ENCODE data around the gene SULT4A1. TPM values are rescaled to one million over a fixed set of nuclear protein-coding genes. Genes with fewer than 3 reads are reported as not detected.

The SULT4A1 gene
- total RNA-seq, 2 experiments from 2014 or later, result not detected

DNA sequence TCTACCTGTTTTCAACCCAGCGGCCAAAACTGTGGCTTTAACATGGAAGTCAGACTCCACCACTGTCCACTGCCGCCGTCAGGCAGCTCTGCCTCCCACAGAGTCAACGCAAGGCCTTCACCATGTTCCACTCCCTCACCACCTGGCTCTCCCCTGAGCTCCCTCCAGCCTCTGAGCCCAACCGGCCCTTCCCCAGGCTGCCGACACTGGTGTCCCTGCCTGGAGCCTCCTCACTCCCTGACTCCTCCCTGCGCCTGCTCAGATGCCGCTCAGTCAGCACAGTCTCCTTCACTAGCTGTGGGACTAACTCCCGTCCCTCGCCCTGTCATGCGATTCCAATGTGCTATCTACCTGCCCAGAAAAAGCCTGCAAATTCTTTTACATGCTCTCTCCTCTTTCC, 16.3 kb downstream of the SULT4A1 start:
- H3K36me3 Mint-ChIP-seq, result no peaks in the 10 kb centered on the region
- no peaks in the 10 kb centered on the region for H3K4me1 Mint-ChIP-seq (ENCODE audit: low read depth)
- H3K9me3 Mint-ChIP-seq, result no peaks in the 10 kb centered on the region
- CTCF ChIA-PET, result no interaction called here
- POLR2A ChIA-PET, result no interaction called here
- DNase-seq, result no peak
- H3K4me3 Mint-ChIP-seq, result no peak overlapping the region
- peaks cover 13% of the 10 kb centered on the region for H3K27me3 Mint-ChIP-seq
- H3K27ac Mint-ChIP-seq, result no peak overlapping the region
- intact Hi-C loops (cut with micrococcal nuclease), result no loop called here

DNA sequence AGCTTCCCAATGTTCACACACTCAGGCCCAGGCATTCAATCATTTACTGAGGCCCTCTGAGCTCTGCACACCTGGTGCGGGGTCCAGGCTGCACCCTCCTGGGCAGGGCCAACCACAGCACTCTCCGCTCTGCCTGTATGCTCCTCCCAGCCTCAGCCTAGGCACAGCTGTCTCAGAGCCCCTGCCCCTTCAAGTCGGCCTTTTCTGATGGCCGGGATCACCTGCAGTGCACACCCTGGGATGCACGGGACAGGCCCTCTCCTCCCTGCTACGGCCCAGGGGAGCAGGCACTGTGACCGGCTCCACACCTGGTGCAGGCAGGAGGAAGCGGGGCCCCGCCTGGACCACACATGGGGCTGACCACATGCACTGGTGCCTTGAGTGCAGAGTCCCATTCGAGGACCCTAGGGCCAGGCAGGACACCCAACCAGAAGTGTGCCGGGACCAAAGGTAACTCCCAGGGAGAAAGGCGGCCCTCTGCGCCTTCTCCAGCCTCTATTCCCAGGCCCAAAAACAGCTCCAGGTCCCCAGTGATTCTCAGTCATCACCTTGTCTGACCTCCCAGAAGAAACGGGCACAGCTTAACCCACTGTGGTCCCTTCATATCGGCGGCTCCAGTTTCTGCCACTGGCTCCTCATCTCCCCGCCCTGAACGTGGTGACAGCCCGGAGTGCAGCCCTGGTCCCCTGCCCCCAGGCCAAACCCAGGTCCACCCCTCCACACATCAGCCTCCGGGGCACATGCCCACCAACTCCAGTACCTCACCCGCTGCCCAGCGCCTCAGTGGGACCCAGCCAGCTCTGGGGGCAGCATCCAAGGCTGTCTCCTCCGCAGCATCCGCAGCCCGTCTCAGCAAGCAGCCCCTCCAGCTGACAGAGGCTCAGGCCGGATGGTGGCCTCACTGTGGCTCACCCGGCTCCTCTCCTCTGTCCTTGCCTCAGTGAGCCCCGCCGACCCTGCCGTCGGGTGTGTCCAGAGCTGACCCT, 17.5 kb downstream of the SULT4A1 start:
- H3K36me3 Mint-ChIP-seq, result no peaks in the 10 kb centered on the region
- H3K4me3 Mint-ChIP-seq, result no peak overlapping the region
- DNase-seq, result no peak
- no peaks in the 10 kb centered on the region for H3K4me1 Mint-ChIP-seq (ENCODE audit: low read depth)
- no peak overlapping the region for H3K27ac Mint-ChIP-seq
- intact Hi-C loops (cut with micrococcal nuclease), result no loop called here
- POLR2A ChIA-PET, result no interaction called here
- no peaks in the 10 kb centered on the region for H3K9me3 Mint-ChIP-seq
- H3K27me3 Mint-ChIP-seq, result peaks cover 4% of the 10 kb centered on the region
- CTCF ChIA-PET, result interaction anchor here (0.6 kb wide), 1 partner anchor 25 kb away, joined by 3 read pairs; no protein-coding TSS in a partner anchor

DNA sequence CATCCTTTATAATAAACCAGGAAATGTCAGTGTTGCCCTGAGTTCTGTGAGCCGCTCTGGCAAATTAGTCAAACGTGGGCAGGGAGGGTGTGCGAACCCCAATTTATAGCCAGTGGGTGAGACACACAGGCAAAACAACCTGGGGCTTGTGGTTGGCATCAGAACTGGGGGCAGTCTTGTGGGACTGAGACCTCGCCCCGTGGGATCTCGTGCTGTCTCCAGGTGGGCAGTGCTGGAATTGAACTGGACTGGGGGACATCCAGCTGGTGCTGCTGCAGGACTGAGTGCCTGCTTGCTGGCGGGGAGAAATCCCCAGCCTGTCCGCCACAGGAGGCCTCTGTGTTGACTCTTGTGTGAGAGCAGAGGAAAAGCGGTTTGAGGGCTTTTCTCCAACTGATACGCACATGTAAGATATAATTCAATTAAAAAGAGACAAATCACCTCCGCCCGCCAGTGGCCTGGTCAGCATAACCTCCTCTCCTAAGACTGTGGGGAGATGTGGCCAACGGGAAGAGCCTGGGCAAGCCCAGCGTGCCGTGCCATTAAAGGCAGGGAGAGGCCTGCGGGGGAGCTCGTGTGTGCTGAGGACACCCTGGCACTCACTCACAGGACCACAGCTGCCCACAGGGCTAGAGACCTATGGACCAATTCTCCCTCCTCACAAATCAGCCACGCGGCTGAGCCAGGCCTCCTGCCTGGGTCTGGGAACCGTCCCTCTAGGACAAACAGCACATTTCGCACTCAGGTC, 18.4 kb downstream of the SULT4A1 start:
- CTCF ChIA-PET, result interaction anchor here (0.9 kb wide), 1 partner anchor 39 kb away, joined by 3 read pairs; no protein-coding TSS in a partner anchor

GRCh38 chr22:43841742-43842141, 20.6 kb downstream of the SULT4A1 start:
- no peaks in the 10 kb centered on the region for H3K9me3 Mint-ChIP-seq
- H3K4me3 Mint-ChIP-seq, result no peak overlapping the region
- H3K27me3 Mint-ChIP-seq, result no peaks in the 10 kb centered on the region
- no peaks in the 10 kb centered on the region for H3K4me1 Mint-ChIP-seq (ENCODE audit: low read depth)
- H3K27ac Mint-ChIP-seq, result no peak overlapping the region
- CTCF ChIA-PET, result no interaction called here
- no peak for DNase-seq
- intact Hi-C loops (cut with micrococcal nuclease), result no loop called here
- no peaks in the 10 kb centered on the region for H3K36me3 Mint-ChIP-seq
- POLR2A ChIA-PET, result no interaction called here

More for the DNA sequence above, 18.4 kb downstream of the SULT4A1 start:
- DNase-seq, result no peak
- Mint-ChIP-seq H3K27me3 (peaks cover 3% of the 10 kb centered on the region), H3K4me3 (no peak overlapping the region), H3K27ac (no peak overlapping the region), H3K36me3 (no peaks in the 10 kb centered on the region), H3K9me3 (no peaks in the 10 kb centered on the region), H3K4me1 (ENCODE audit: low read depth) (no peaks in the 10 kb centered on the region)
- intact Hi-C loops (cut with micrococcal nuclease), result no loop called here
- POLR2A ChIA-PET, result no interaction called here

GRCh38 chr22:43840851-43841250, 21.5 kb downstream of the SULT4A1 start:
- DNase-seq, result no peak
- Mint-ChIP-seq H3K27me3 (peaks cover under 1% of the 10 kb centered on the region), H3K4me3 (no peak overlapping the region), H3K36me3 (no peaks in the 10 kb centered on the region), H3K27ac (no peak overlapping the region), H3K9me3 (no peaks in the 10 kb centered on the region), H3K4me1 (ENCODE audit: low read depth) (no peaks in the 10 kb centered on the region)
- ChIA-PET POLR2A (no interaction called here), CTCF (no interaction called here)
- intact Hi-C loops (cut with micrococcal nuclease), result no loop called here

- intact Hi-C loops (cut with micrococcal nuclease), result no loop called here
- Mint-ChIP-seq H3K27me3 (peaks cover 4% of the 10 kb centered on the region), H3K4me1 (ENCODE audit: low read depth) (no peaks in the 10 kb centered on the region)
These were observed 21.9 kb downstream of the SULT4A1 start for GRCh38 chr22:43840431-43840830.

GRCh38 chr22:43839781-43840180, 22.5 kb downstream of the SULT4A1 start:
- intact Hi-C loops (cut with micrococcal nuclease), result no loop called here
- no peaks in the 10 kb centered on the region for H3K9me3 Mint-ChIP-seq
- no peak overlapping the region for H3K27ac Mint-ChIP-seq
- H3K4me3 Mint-ChIP-seq, result no peak overlapping the region
- DNase-seq, result no peak
- H3K36me3 Mint-ChIP-seq, result no peaks in the 10 kb centered on the region
- no peaks in the 10 kb centered on the region for H3K4me1 Mint-ChIP-seq (ENCODE audit: low read depth)
- ChIA-PET POLR2A (no interaction called here), CTCF (no interaction called here)
- peaks cover 9% of the 10 kb centered on the region for H3K27me3 Mint-ChIP-seq

More at GRCh38 chr22:43840431-43840830, 21.9 kb downstream of the SULT4A1 start:
- no peaks in the 10 kb centered on the region for H3K36me3 Mint-ChIP-seq
- no peaks in the 10 kb centered on the region for H3K9me3 Mint-ChIP-seq
- ChIA-PET POLR2A (no interaction called here), CTCF (no interaction called here)
- no peak overlapping the region for H3K4me3 Mint-ChIP-seq
- no peak overlapping the region for H3K27ac Mint-ChIP-seq
- DNase-seq, result no peak

GRCh38 chr22:43838571-43839307, 23.6 kb downstream of the SULT4A1 start:
- POLR2A ChIA-PET, result no interaction called here
- DNase-seq, result no peak
- Mint-ChIP-seq H3K27ac (no peak overlapping the region), H3K4me1 (ENCODE audit: low read depth) (no peaks in the 10 kb centered on the region), H3K27me3 (peaks cover 9% of the 10 kb centered on the region), H3K36me3 (no peaks in the 10 kb centered on the region), H3K9me3 (no peaks in the 10 kb centered on the region), H3K4me3 (no peak overlapping the region)
- CTCF ChIA-PET, result no interaction called here
- intact Hi-C loops (cut with micrococcal nuclease), result no loop called here

DNA sequence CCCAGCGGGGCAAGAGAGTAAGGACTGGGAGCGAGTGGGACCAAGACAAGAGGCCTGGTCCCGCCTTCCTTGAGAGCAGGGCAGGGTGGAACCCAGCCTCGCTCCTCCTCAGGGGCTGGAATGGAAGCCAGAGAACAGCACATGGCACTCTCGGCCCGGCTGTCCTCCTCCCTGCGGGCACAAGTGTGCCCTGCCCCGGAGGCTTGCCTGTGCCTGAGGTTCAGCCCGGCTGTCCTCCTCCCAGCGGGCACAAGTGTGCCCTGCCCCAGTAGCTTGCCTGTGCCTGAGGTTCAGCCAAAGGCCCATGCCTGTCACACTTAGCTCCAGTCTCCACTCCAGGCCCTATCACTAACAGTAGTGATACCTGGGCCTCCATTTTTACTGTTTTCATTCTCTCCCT, 24.2 kb downstream of the SULT4A1 start:
- DNase-seq, result no peak
- ChIA-PET POLR2A (no interaction called here), CTCF (no interaction called here)
- Mint-ChIP-seq H3K9me3 (no peaks in the 10 kb centered on the region), H3K4me1 (ENCODE audit: low read depth) (no peaks in the 10 kb centered on the region), H3K27me3 (peaks cover 9% of the 10 kb centered on the region), H3K36me3 (no peaks in the 10 kb centered on the region), H3K4me3 (no peak overlapping the region), H3K27ac (no peak overlapping the region)
- intact Hi-C loops (cut with micrococcal nuclease), result no loop called here

GRCh38 chr22:43837666-43838065, 24.6 kb downstream of the SULT4A1 start:
- CTCF ChIA-PET, result no interaction called here

DNA sequence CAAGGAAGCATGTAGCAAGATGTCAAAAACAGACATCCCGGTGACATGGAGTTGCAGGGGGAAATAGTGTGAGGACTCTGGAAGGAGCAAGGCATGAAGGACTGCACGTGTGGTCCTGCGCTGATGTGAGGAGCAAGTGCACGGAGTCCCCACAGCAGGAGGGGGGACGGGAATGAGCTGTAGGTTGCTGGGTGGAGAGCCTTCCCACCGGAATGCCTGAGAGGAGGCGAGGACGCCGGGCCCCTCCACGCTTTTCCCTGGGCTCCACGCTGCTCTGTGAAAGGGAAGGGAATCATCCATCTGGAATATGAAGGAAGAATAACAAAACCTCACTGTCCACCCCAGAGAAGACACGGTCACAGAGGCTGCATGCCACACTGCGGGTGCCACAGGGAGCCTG, 26.6 kb downstream of the SULT4A1 start:
- Mint-ChIP-seq H3K4me1 (ENCODE audit: low read depth) (no peaks in the 10 kb centered on the region), H3K27ac (no peak overlapping the region), H3K4me3 (no peak overlapping the region), H3K27me3 (peaks cover 12% of the 10 kb centered on the region), H3K36me3 (no peaks in the 10 kb centered on the region), H3K9me3 (no peaks in the 10 kb centered on the region)
- ChIA-PET CTCF (no interaction called here), POLR2A (no interaction called here)
- DNase-seq, result no peak
- intact Hi-C loops (cut with micrococcal nuclease), result no loop called here

More at GRCh38 chr22:43837666-43838065, 24.6 kb downstream of the SULT4A1 start:
- Mint-ChIP-seq H3K27me3 (peaks cover 12% of the 10 kb centered on the region), H3K4me3 (no peak overlapping the region), H3K27ac (no peak overlapping the region), H3K9me3 (no peaks in the 10 kb centered on the region), H3K4me1 (ENCODE audit: low read depth) (no peaks in the 10 kb centered on the region), H3K36me3 (no peaks in the 10 kb centered on the region)
- POLR2A ChIA-PET, result no interaction called here
- no peak for DNase-seq
- intact Hi-C loops (cut with micrococcal nuclease), result no loop called here

GRCh38 chr22:43835166-43835565, 27.1 kb downstream of the SULT4A1 start:
- Mint-ChIP-seq H3K27me3 (peaks cover 12% of the 10 kb centered on the region), H3K27ac (no peak overlapping the region), H3K9me3 (no peaks in the 10 kb centered on the region), H3K36me3 (no peaks in the 10 kb centered on the region), H3K4me3 (no peak overlapping the region), H3K4me1 (ENCODE audit: low read depth) (no peaks in the 10 kb centered on the region)
- intact Hi-C loops (cut with micrococcal nuclease), result no loop called here
- DNase-seq, result no peak
- CTCF ChIA-PET, result no interaction called here
- POLR2A ChIA-PET, result no interaction called here
